Keratinocyte (primary cell): ENCODE data around the gene MAP3K14. TPM values are rescaled to one million over a fixed set of nuclear protein-coding genes. Genes with fewer than 3 reads are reported as not detected.
A peak's percentile ranks its signal among the peaks of the same experiment; 100 is the strongest.

Experiments used
- DNase-seq: peaks from one replicate; pipeline ENCODE4 v3.0.0-alpha.2; 2011; ENCODE audit warnings: low read depth, missing footprints, low spot score
- FAIRE-seq: peaks from 2 replicates; lab custom pipeline; 2011; peaks lifted over from hg19 to GRCh38; lab: Jason Lieb, UNC
- H2AFZ ChIP-seq: 2 replicates; pipeline ENCODE4 v1.6.0; 2012; ENCODE audit warnings: low read length, control low read depth, inconsistent platforms; ENCODE audit not compliant: control insufficient read depth
- H3K27ac ChIP-seq: 2 replicates; pipeline ENCODE4 v1.5.1; 2011; ENCODE audit warnings: low read length; ENCODE audit not compliant: control insufficient read depth, insufficient read depth
- H3K27me3 ChIP-seq: 3 replicates; pipeline ENCODE4 v1.6.0; 2011; ENCODE audit warnings: low read length; ENCODE audit not compliant: control insufficient read depth, insufficient read depth; ENCODE audit errors: extremely low read depth
- H3K36me3 ChIP-seq, 2 experiments: 2 replicates in 1 of 2; 3 replicates in 1 of 2; pipeline ENCODE4 v1.5.1; 2011; ENCODE audit warnings: low read length in 2 of 2, mild to moderate bottlenecking in 1 of 2; ENCODE audit not compliant: control insufficient read depth in 2 of 2, insufficient read depth in 2 of 2; ENCODE audit errors: extremely low read depth in 1 of 2
- H3K4me1 ChIP-seq: 3 replicates; pipeline ENCODE4 v1.5.1; 2011; ENCODE audit warnings: low read length; ENCODE audit not compliant: control insufficient read depth, insufficient read depth; ENCODE audit errors: extremely low read depth
- H3K4me2 ChIP-seq: 3 replicates; pipeline ENCODE4 v1.6.0; 2011; ENCODE audit warnings: low read depth, low read length; ENCODE audit not compliant: control insufficient read depth, insufficient read depth; ENCODE audit errors: extremely low read depth
- H3K4me3 ChIP-seq, 3 experiments: fragments of 200-600 bp in 1 of 3; sonication (generic) in 1 of 3; 2 replicates in 2 of 3; 3 replicates in 1 of 3; pipeline ENCODE4 v1.5.1; 2011 to 2016; ENCODE audit warnings: low read length in 3 of 3, mild to moderate bottlenecking in 3 of 3, control low read depth in 2 of 3, inconsistent platforms in 1 of 3, low read depth in 1 of 3, mixed read lengths in 1 of 3, mixed run types in 1 of 3, moderate library complexity in 1 of 3; ENCODE audit not compliant: control insufficient read depth in 2 of 3, insufficient read depth in 2 of 3; ENCODE audit errors: extremely low read depth in 1 of 3
- H3K79me2 ChIP-seq: 2 replicates; pipeline ENCODE4 v1.6.0; 2012; ENCODE audit warnings: low read length; ENCODE audit not compliant: control insufficient read depth, insufficient read depth
- H3K9ac ChIP-seq: 3 replicates; pipeline ENCODE4 v1.6.0; 2011; ENCODE audit warnings: low read length; ENCODE audit not compliant: control insufficient read depth, insufficient read depth; ENCODE audit errors: extremely low read depth
- H3K9me1 ChIP-seq: 3 replicates; pipeline ENCODE4 v1.6.0; 2011; ENCODE audit warnings: low read length; ENCODE audit not compliant: control insufficient read depth, insufficient read depth; ENCODE audit errors: extremely low read depth
- H3K9me3 ChIP-seq: 2 replicates; pipeline ENCODE4 v1.5.1; 2012; ENCODE audit warnings: low read depth, low read length; ENCODE audit not compliant: control insufficient read depth
- H4K20me1 ChIP-seq: 3 replicates; pipeline ENCODE4 v1.6.0; 2011; ENCODE audit warnings: low read length; ENCODE audit not compliant: control insufficient read depth, insufficient read depth; ENCODE audit errors: extremely low read depth
- EZH2 ChIP-seq: IDR thresholded peaks from one replicate; pipeline ENCODE4 v1.6.1; 2012; ENCODE audit warnings: inconsistent platforms, mild to moderate bottlenecking, low read length, moderate library complexity
- dilution Hi-C: fragments of 300-500 bp; cut with MboI; formaldehyde crosslinking; loops from one replicate; pipeline ENCODE4 v1.7.0; 2020; ENCODE audit warnings: low sequenced_read_pairs; ENCODE audit not compliant: extremely low pct_ligation_motif_present
- polyA plus RNA-seq, 5 experiments: library from polyadenylated mRNA; depleted of rRNA in 3 of 5; stranded (reverse) in 3 of 5; stranded (forward) in 1 of 5; unstranded in 1 of 5; fragments of >200 nt; gene quantifications; 1 replicate in 1 of 5; 2 replicates in 3 of 5; 3 replicates in 1 of 5; pipeline versions ENCODE4 v1.2.1 to v1.2.3, GENCODE V29; 2011 to 2012; ENCODE audit warnings: missing spikeins in 2 of 5, low read depth in 1 of 5, low replicate concordance in 1 of 5
- TF ChIP-seq, protein P1 (sequence below), 3 experiments: IDR thresholded peaks in 1 of 3; conservative IDR thresholded peaks in 1 of 3; optimal IDR thresholded peaks in 1 of 3; 2 replicates in 2 of 3; 3 replicates in 1 of 3; pipeline versions ENCODE3 to v1.5.1; 2011; ENCODE audit warnings: low read length in 3 of 3, mild to moderate bottlenecking in 3 of 3, moderate library complexity in 2 of 3, control low read depth in 1 of 3, inconsistent platforms in 1 of 3; ENCODE audit not compliant: insufficient read depth in 2 of 3; ENCODE audit errors: extremely low read depth in 1 of 3

MAP3K14 gene
- polyA plus RNA-seq, 1 donor (not counting 4 experiments of a cell fraction or from before 2014, with no cell fraction given), result 6.5 TPM

DNA sequence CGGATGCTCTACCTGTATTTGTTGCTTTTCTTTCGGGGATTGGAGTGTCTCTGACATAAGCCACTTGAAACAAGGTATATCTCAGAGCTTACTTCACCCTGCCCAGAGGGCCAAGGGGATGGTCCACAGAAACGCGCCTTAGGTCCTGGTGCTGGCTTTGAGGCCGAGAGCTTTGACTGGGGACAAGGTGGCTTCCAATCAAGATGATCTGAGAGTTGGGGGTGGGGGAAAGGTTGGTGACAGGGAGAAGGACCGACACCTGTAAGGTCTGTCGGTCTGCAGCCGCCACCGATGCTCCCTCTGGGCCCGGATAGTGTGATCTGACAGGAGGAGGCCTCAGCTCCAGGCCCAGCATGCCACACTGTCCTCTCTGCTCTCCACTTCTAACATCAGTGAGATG lies 33.1 kb downstream of the MAP3K14 start:
- no peaks in the 10 kb centered on the region for H3K27me3 ChIP-seq
- peaks cover 13% of the 10 kb centered on the region for H3K4me1 ChIP-seq
- peaks cover 32 to 55% of the 10 kb centered on the region in 2 experiments for H3K36me3 ChIP-seq
- H3K9ac ChIP-seq, result peak overlapping the region; percentile 2
- peak overlapping the region; percentile 24 for H3K27ac ChIP-seq
- H3K9me1 ChIP-seq, result no peaks in the 10 kb centered on the region
- TF ChIP-seq, protein P1, sequence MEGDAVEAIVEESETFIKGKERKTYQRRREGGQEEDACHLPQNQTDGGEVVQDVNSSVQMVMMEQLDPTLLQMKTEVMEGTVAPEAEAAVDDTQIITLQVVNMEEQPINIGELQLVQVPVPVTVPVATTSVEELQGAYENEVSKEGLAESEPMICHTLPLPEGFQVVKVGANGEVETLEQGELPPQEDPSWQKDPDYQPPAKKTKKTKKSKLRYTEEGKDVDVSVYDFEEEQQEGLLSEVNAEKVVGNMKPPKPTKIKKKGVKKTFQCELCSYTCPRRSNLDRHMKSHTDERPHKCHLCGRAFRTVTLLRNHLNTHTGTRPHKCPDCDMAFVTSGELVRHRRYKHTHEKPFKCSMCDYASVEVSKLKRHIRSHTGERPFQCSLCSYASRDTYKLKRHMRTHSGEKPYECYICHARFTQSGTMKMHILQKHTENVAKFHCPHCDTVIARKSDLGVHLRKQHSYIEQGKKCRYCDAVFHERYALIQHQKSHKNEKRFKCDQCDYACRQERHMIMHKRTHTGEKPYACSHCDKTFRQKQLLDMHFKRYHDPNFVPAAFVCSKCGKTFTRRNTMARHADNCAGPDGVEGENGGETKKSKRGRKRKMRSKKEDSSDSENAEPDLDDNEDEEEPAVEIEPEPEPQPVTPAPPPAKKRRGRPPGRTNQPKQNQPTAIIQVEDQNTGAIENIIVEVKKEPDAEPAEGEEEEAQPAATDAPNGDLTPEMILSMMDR (optimal IDR thresholded peaks at IDR 0.05 in 1 of 3, IDR thresholded peaks at IDR 0.05 in 1 of 3, conservative IDR thresholded peaks at IDR 0.05 in 1 of 3; ENCODE audit: extremely low read depth in 1 of 3, insufficient read depth in 2 of 3, low read length in 3 of 3), result no peak
- TF ChIP-seq EZH2, result no peak
- no peak overlapping the region for H2AFZ ChIP-seq
- no peak overlapping the region for H3K4me2 ChIP-seq
- H3K79me2 ChIP-seq, result peaks cover 8% of the 10 kb centered on the region
- dilution Hi-C loops, result no loop called here
- no peak for DNase-seq
- H3K9me3 ChIP-seq, result no peaks in the 10 kb centered on the region
- H3K4me3 ChIP-seq, result no peak overlapping the region
- H4K20me1 ChIP-seq, result no peaks in the 10 kb centered on the region
- FAIRE-seq, result no peak

DNA sequence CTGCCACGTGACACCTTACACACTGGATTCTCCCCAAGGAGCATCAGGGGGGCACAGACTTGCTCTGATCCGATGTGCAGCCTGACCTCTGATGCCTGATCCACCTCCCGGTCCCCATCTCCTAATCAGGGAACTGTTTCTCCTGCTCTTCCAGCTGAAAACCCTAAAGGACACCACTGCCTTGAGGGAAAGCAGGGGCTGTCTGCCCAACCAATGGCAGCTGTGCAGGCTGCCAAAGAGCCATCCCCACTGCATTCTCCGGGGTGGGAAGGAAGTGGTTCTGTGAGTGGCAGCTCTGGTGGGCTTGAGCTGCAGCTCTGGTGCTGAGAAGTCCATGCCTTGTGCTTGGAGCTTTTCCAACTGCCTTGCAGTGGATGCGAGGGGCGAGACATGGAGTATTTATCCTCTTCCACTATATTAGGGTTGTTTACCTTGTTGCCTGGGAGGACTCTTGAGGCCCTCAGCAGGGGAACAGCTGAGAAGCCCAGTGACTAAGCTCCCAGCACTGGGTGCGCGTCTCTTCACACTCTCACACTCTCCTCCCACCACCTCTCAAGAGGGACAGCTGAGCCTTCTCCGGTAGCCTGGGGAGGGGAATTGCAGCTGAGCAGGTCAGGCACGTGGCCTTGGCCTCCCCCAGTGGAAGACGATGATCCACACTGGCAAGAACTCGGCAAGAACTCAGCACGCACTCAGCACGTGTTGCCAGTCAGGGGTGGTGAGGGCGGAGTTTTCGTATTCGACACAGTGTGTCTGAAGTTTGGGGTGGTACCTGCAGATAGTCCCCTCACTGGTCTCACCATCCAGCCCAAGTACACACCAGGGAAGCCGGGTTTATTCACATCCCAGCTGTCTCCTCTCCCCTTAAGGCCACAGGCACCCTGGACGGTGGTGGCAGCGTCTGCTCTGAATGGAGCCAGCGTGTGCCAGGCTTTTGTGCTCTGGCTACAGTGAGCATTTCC lies 33.9 kb downstream of the MAP3K14 start:
- Histone ChIP-seq H3K9me3 (no peaks in the 10 kb centered on the region), H3K4me3 (no peak overlapping the region), H3K9me1 (no peaks in the 10 kb centered on the region), H3K9ac (no peak overlapping the region), H2AFZ (no peak overlapping the region), H3K4me2 (no peak overlapping the region), H4K20me1 (no peaks in the 10 kb centered on the region), H3K36me3 (peaks cover 30 to 55% of the 10 kb centered on the region in 2 experiments), H3K27me3 (no peaks in the 10 kb centered on the region), H3K79me2 (peaks cover 8% of the 10 kb centered on the region), H3K27ac (peak overlapping the region; percentile 26), H3K4me1 (peaks cover 13% of the 10 kb centered on the region)
- no peak for TF ChIP-seq EZH2
- TF ChIP-seq, protein P1 (optimal IDR thresholded peaks at IDR 0.05 in 1 of 3, IDR thresholded peaks at IDR 0.05 in 1 of 3, conservative IDR thresholded peaks at IDR 0.05 in 1 of 3; ENCODE audit: extremely low read depth in 1 of 3, insufficient read depth in 2 of 3, low read length in 3 of 3), result no peak
- no peak for DNase-seq
- FAIRE-seq, result no peak
- dilution Hi-C loops, result no loop called here
